Spleen (tissue), 11 donors: ENCODE measurements around the gene ZFAND4. TPM values are rescaled to one million over a fixed set of nuclear protein-coding genes. Genes with fewer than 3 reads are reported as not detected.
"Not testable (repeated sequence)": the region's sequence is repeated elsewhere in the genome, so short reads cannot be mapped to it uniquely, and the experiment has no call there.

Experiments used
- DNase-seq: peaks from one replicate; pipeline ENCODE4 v3.0.0-alpha.2; 2020
- H3K27ac ChIP-seq, 8 donors: fragments of 200-600 bp; sonication (generic) in 7 of 8; 1 replicate in 4 of 8; 2 replicates in 4 of 8; pipeline versions ENCODE4 v1.5.0 to v1.8.0; 2016 to 2021; ENCODE audit warnings: inconsistent platforms in 4 of 8, mild to moderate bottlenecking in 4 of 8, moderate library complexity in 1 of 8
- H3K27me3 ChIP-seq, 7 donors: fragments of 200-600 bp; sonication (generic) in 6 of 7; replicated peaks in 1 of 7; 1 replicate in 4 of 7; 2 replicates in 3 of 7; pipeline versions ENCODE4 v1.5.0 to v1.8.0; 2016 to 2021; ENCODE audit warnings: inconsistent platforms in 3 of 7, mild to moderate bottlenecking in 1 of 7
- H3K36me3 ChIP-seq, 6 donors: fragments of 200-600 bp; sonication (generic) in 5 of 6; 1 replicate in 4 of 6; 2 replicates in 2 of 6; pipeline versions ENCODE4 v1.5.0 to v1.8.0; 2016 to 2021; ENCODE audit warnings: inconsistent platforms in 2 of 6
- H3K4me1 ChIP-seq, 6 donors: fragments of 200-600 bp; sonication (generic) in 5 of 6; 1 replicate in 3 of 6; 2 replicates in 3 of 6; pipeline versions ENCODE4 v1.5.0 to v1.8.0; 2016 to 2021; ENCODE audit warnings: inconsistent platforms in 3 of 6
- H3K4me3 ChIP-seq, 8 donors: fragments of 200-600 bp; sonication (generic) in 7 of 8; 1 replicate in 4 of 8; 2 replicates in 4 of 8; pipeline versions ENCODE4 v1.5.0 to v1.8.0; 2016 to 2021; ENCODE audit warnings: inconsistent platforms in 4 of 8, mild to moderate bottlenecking in 4 of 8, moderate library complexity in 2 of 8
- H3K9me3 ChIP-seq, 8 donors: fragments of 200-600 bp; sonication (generic) in 7 of 8; 1 replicate in 4 of 8; 2 replicates in 4 of 8; pipeline versions ENCODE4 v1.5.0 to v1.8.0; 2016 to 2021; ENCODE audit warnings: inconsistent platforms in 4 of 8
- CTCF ChIP-seq, 11 experiments: fragments of 200-600 bp in 7 of 11; fragments of 450-650 bp in 4 of 11; sonication (generic) in 4 of 11; IDR thresholded peaks in 8 of 11; conservative IDR thresholded peaks in 3 of 11; 1 replicate in 7 of 11; 2 replicates in 4 of 11; pipeline versions ENCODE4 v1.4.0 to v1.8.0; 2016 to 2021; ENCODE audit warnings: antibody characterized with exemption in 11 of 11, inconsistent platforms in 4 of 11, mild to moderate bottlenecking in 1 of 11
- POLR2A ChIP-seq, 3 donors: fragments of 450-650 bp; IDR thresholded peaks; one replicate each; pipeline ENCODE4 v1.5.1; 2017; ENCODE audit warnings: antibody characterized with exemption in 3 of 3, mild to moderate bottlenecking in 1 of 3
- POLR2AphosphoS5 ChIP-seq, 3 donors: sonication (generic); formaldehyde crosslinking; IDR thresholded peaks; one replicate each; pipeline ENCODE4 v1.5.1; 2017; ENCODE audit warnings: antibody characterized with exemption in 3 of 3
- WGBS, 5 donors: extraction: QIAGEN DNeasy Blood & Tissue Kit in 3 of 5; methylation state at CpG; one replicate each; pipeline versions ENCODE4 v1.1.5 to v1.1.7; 2013 to 2018; 5-methylcytosine and 5-hydroxymethylcytosine counted together
- intact Hi-C: fragments of 100-400 bp; cut with DNase I; formaldehyde crosslinking; loops from one replicate; pipeline ENCODE4 v1.15.0; 2023; ENCODE audit warnings: low total_unique reads
- polyA plus RNA-seq, 3 donors: library from polyadenylated mRNA; stranded (reverse); fragments of 200-250 nt; gene quantifications; one replicate each; pipeline ENCODE4 v1.2.1, GENCODE V29; 2013
- total RNA-seq, 7 donors: library from RNA; depleted of rRNA in 3 of 7; stranded (reverse); fragments of >200 nt in 3 of 7; fragmentation: NEBNext Ultra II Directional in 4 of 7; extraction: Animal tissue kit (Norgen Biotek cat#: 25700) in 4 of 7; gene quantifications; one replicate each; pipeline versions ENCODE4 v1.1.0 to v1.2.1, GENCODE V29; 2016 to 2021
- donor health status: healthy with polysubstance abuse.
- donor health status: DM: no; HTN: no; CAD: no; lungs with moderate emphysema.
- donor health status: DM: no; HTN: no; CAD: no.
- donor health status: Bipolar disorder and iron deficiency.
- donor health status: healthy.
- donor health status: DM: no; HTN: no; CAD: no.
- donor health status: DM: yes; HTN: yes; CAD: no.

Gene ZFAND4
- total and polyA plus RNA-seq, 10 donors = 3.6 to 27.7 (median 18.4) TPM

GRCh38 chr10:45575966-45576597, 96.5 kb downstream of the ZFAND4 start:
- DNase-seq = no peak
- Histone ChIP-seq H3K36me3 (no peaks in the 10 kb centered on the region), H3K9me3 (no peaks in the 10 kb centered on the region), H3K27me3 (no peaks in the 10 kb centered on the region), H3K4me3 (no peak overlapping the region), H3K4me1 (peaks cover 2 to 25% (median 15%) of the 10 kb centered on the region in 6 donors), H3K27ac (no peak overlapping the region)
- TF ChIP-seq CTCF (IDR thresholded peaks at IDR 0.05 in 8 of 11, conservative IDR thresholded peaks at IDR 0.05 in 3 of 11) (no peak), POLR2AphosphoS5 (IDR thresholded peaks at IDR 0.05) (no peak), POLR2A (IDR thresholded peaks at IDR 0.05) (no peak)
- intact Hi-C loops = no loop called here
- 94 to 98% (median 97%) methylated on average over 3 of the region's 3 CpGs for WGBS, 5 donors

GRCh38 chr10:45575032-45575761, 97.4 kb downstream of the ZFAND4 start:
- DNase-seq, H3K4me3 ChIP-seq, H3K9me3 ChIP-seq, H3K27ac ChIP-seq, intact Hi-C loops, H3K36me3 ChIP-seq, H3K27me3 ChIP-seq: not testable (repeated sequence)
- H3K4me1 ChIP-seq = peaks cover 0 to 18% (median 11%) of the 10 kb centered on the region in 6 donors
- WGBS, 5 donors = 87 to 95% (median 88%) methylated on average over 11 of the region's 11 CpGs

- WGBS, 5 donors = 86 to 92% (median 87%) methylated on average over 3 of the region's 3 CpGs
- H3K36me3 ChIP-seq = no peaks in the 10 kb centered on the region
- no peak for DNase-seq
- TF ChIP-seq POLR2A (IDR thresholded peaks at IDR 0.05) (no peak), CTCF (IDR thresholded peaks at IDR 0.05 in 8 of 11, conservative IDR thresholded peaks at IDR 0.05 in 3 of 11) (no peak), POLR2AphosphoS5 (IDR thresholded peaks at IDR 0.05) (no peak)
- H3K4me1 ChIP-seq = peaks cover 0 to 6% (median 0%) of the 10 kb centered on the region in 6 donors
- no peak overlapping the region for H3K27ac ChIP-seq
- no peaks in the 10 kb centered on the region for H3K27me3 ChIP-seq
- intact Hi-C loops = no loop called here
- H3K9me3 ChIP-seq = no peaks in the 10 kb centered on the region
- no peak overlapping the region for H3K4me3 ChIP-seq
These were observed 103.1 kb downstream of the ZFAND4 start for GRCh38 chr10:45569471-45569870.

- no peaks in the 10 kb centered on the region for H3K9me3 ChIP-seq
- H3K4me1 ChIP-seq = peaks cover 0 to 26% (median 0%) of the 10 kb centered on the region in 6 donors
- 91 to 97% (median 95%) methylated on average over 3 of the region's 3 CpGs for WGBS, 5 donors
- H3K27me3 ChIP-seq = no peaks in the 10 kb centered on the region
- no peak for DNase-seq
- intact Hi-C loops = no loop called here
- H3K36me3 ChIP-seq = no peaks in the 10 kb centered on the region
- no peak for TF ChIP-seq POLR2A (IDR thresholded peaks at IDR 0.05)
- no peak for TF ChIP-seq POLR2AphosphoS5 (IDR thresholded peaks at IDR 0.05)
- TF ChIP-seq CTCF (IDR thresholded peaks at IDR 0.05 in 8 of 11, conservative IDR thresholded peaks at IDR 0.05 in 3 of 11) = no peak
- H3K27ac ChIP-seq = no peak overlapping the region
- H3K4me3 ChIP-seq = no peak overlapping the region
These were observed 106.2 kb downstream of the ZFAND4 start for GRCh38 chr10:45566415-45566814.

Other genes starting within 250 kb of the ZFAND4 start
- 10 to 100 TPM; 36.5 to 65.2 (median 59.1) TPM for gene WASHC2C, start 54.5 kb upstream of the ZFAND4 start, total RNA-seq
- gene WASHC2C, start 54.5 kb upstream of the ZFAND4 start, polyA plus RNA-seq = 10 to 100 TPM; 17.9 to 29.4 (median 19.5) TPM
- 10 to 100 TPM; 14.4 to 30.5 (median 27.4) TPM for gene AGAP4, start 174.7 kb upstream of the ZFAND4 start, total RNA-seq
- gene AGAP4, start 174.7 kb upstream of the ZFAND4 start, polyA plus RNA-seq = 10 to 100 TPM; 13.1 to 18.8 (median 18.6) TPM